ENCODE data around the gene OSBPL5. TPM values are rescaled to one million over a fixed set of nuclear protein-coding genes. Genes with fewer than 3 reads are reported as not detected.

OSBPL5 gene
- total and polyA plus RNA-seq, 2 of the 4 experiments (the other 2 are of a cell fraction): 14.9 to 22.3 TPM

DNA sequence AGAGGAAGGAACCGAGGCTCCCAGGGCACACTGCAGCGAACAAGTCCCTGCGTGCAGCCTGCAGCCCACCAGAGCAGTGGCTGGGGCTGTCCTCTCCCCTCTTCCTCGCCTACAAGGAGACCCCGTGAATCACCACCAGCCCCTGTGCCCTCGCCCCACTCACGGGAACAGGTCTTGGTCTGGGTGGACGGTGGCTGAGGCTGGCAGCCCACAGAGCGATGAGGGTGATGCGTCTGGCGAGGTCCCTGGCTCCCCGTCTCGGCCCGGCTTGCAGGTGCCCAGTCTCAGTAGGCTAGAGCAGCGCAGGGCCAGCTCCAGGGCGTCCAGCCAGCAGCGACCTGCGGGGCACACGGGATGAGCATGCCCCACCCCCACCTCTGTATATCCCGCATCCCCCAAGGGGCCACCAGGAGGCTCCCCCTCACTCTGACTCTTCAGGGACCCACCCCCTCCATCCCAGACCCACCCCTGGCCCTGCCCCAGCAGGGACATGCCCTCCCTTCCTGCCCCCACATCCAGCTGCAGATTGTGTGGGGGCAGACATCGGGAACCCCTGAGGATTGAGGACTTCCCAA lies 57.4 kb downstream of the OSBPL5 start:
- H3K9me3 ChIP-seq (ENCODE audit: control insufficient read depth, insufficient read depth, low read length): no peaks in the 10 kb centered on the region
- H4K8ac ChIP-seq (ENCODE audit: low read depth in 2 of 2, low read length in 2 of 2): no peak overlapping the region
- H4K91ac ChIP-seq (ENCODE audit: insufficient read depth, low read depth, low read length): no peak overlapping the region
- H4K20me1 ChIP-seq (ENCODE audit: insufficient read depth, low read length): no peaks in the 10 kb centered on the region; the same call in 1 of the 2 replicates
- H2AFZ ChIP-seq (replicated peaks; ENCODE audit: low read length, poor library complexity): no peak overlapping the region
- H3K4ac ChIP-seq (ENCODE audit: low read depth, low read length): no peak overlapping the region
- no peak overlapping the region for H3K27ac ChIP-seq (ENCODE audit: insufficient read depth, low read length)
- H2BK120ac ChIP-seq (ENCODE audit: low read depth, low read length): no peak overlapping the region
- peaks cover 2% of the 10 kb centered on the region; the same call in 1 of the 2 replicates for H3K4me1 ChIP-seq (ENCODE audit: control insufficient read depth, insufficient read depth, low read length)
- no peak overlapping the region for H2BK15ac ChIP-seq (ENCODE audit: low read depth, low read length)
- ATAC-seq (ENCODE audit: low read depth) (no peak), DNase-seq (no peak)
- ChIA-PET POLR2A (ENCODE audit: unreplicated experiment) (no interaction called here), CTCF (no interaction called here)
- H2AK5ac ChIP-seq (ENCODE audit: low read depth, low read length): no peak overlapping the region
- TF ChIP-seq, protein P1, sequence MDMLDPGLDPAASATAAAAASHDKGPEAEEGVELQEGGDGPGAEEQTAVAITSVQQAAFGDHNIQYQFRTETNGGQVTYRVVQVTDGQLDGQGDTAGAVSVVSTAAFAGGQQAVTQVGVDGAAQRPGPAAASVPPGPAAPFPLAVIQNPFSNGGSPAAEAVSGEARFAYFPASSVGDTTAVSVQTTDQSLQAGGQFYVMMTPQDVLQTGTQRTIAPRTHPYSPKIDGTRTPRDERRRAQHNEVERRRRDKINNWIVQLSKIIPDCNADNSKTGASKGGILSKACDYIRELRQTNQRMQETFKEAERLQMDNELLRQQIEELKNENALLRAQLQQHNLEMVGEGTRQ (IDR thresholded peaks at IDR 0.05; ENCODE audit: low read depth, low read length): no peak
- TF ChIP-seq POLR2A (IDR thresholded peaks at IDR 0.05; ENCODE audit: low read depth, low read length) (no peak), MAFK (IDR thresholded peaks at IDR 0.05; ENCODE audit: low read depth, low read length) (no peak), FOS (IDR thresholded peaks at IDR 0.05; ENCODE audit: low read depth, low read length) (no peak), RFX5 (IDR thresholded peaks at IDR 0.05; ENCODE audit: low read depth, low read length) (no peak), CEBPB (IDR thresholded peaks at IDR 0.05; ENCODE audit: low read depth, low read length) (no peak), SMC3 (IDR thresholded peaks at IDR 0.05; ENCODE audit: low read depth, low read length) (no peak), RAD21 (IDR thresholded peaks at IDR 0.05; ENCODE audit: low read length) (no peak), MXI1 (IDR thresholded peaks at IDR 0.05; ENCODE audit: borderline replicate concordance, low read depth, low read length) (no peak), RCOR1 (IDR thresholded peaks at IDR 0.05; ENCODE audit: insufficient replicate concordance, low read length) (no peak), CHD1 (IDR thresholded peaks at IDR 0.05; ENCODE audit: low read depth, low read length) (no peak), BHLHE40 (IDR thresholded peaks at IDR 0.05; ENCODE audit: low read depth, low read length) (no peak), NFE2L2 (IDR thresholded peaks at IDR 0.05; ENCODE audit: low read depth, low read length) (no peak), MAZ (IDR thresholded peaks at IDR 0.05; ENCODE audit: borderline replicate concordance, low read depth, low read length) (no peak)
- TF ChIP-seq, protein P2, sequence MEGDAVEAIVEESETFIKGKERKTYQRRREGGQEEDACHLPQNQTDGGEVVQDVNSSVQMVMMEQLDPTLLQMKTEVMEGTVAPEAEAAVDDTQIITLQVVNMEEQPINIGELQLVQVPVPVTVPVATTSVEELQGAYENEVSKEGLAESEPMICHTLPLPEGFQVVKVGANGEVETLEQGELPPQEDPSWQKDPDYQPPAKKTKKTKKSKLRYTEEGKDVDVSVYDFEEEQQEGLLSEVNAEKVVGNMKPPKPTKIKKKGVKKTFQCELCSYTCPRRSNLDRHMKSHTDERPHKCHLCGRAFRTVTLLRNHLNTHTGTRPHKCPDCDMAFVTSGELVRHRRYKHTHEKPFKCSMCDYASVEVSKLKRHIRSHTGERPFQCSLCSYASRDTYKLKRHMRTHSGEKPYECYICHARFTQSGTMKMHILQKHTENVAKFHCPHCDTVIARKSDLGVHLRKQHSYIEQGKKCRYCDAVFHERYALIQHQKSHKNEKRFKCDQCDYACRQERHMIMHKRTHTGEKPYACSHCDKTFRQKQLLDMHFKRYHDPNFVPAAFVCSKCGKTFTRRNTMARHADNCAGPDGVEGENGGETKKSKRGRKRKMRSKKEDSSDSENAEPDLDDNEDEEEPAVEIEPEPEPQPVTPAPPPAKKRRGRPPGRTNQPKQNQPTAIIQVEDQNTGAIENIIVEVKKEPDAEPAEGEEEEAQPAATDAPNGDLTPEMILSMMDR (conservative IDR thresholded peaks at IDR 0.05; ENCODE audit: low read depth, low read length): no peak
- TF ChIP-seq, protein P3, sequence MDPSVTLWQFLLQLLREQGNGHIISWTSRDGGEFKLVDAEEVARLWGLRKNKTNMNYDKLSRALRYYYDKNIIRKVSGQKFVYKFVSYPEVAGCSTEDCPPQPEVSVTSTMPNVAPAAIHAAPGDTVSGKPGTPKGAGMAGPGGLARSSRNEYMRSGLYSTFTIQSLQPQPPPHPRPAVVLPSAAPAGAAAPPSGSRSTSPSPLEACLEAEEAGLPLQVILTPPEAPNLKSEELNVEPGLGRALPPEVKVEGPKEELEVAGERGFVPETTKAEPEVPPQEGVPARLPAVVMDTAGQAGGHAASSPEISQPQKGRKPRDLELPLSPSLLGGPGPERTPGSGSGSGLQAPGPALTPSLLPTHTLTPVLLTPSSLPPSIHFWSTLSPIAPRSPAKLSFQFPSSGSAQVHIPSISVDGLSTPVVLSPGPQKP (IDR thresholded peaks at IDR 0.05; ENCODE audit: borderline replicate concordance, low read depth, low read length): no peak
- no TSS peak for BruUV-seq (replicated peaks)
- H3K79me1 ChIP-seq (ENCODE audit: low read depth in 1 of 2, low read length in 2 of 2): peaks cover 0 to 6% of the 10 kb centered on the region in 2 experiments; a peak in 1 of 4 replicates
- H3K36me3 ChIP-seq (ENCODE audit: control insufficient read depth, insufficient read depth, low read length): peaks cover 42% of the 10 kb centered on the region
- WGBS, 2 experiments (ENCODE audit: extremely low coverage in 2 of 2, insufficient read length in 1 of 2): 96% methylated on average over 9 of the region's 21 CpGs; no CpG with 5 or more reads in 1 of the 2 experiments
- H3K4me2 ChIP-seq (ENCODE audit: low read depth, low read length): no peak overlapping the region
- no peak overlapping the region for H3K4me3 ChIP-seq (ENCODE audit: insufficient read depth, low read depth, low read length)
- in situ Hi-C loops (cut with MboI; ENCODE audit: low sequenced_read_pairs): no loop called here
- H3K23ac ChIP-seq (ENCODE audit: low read depth, low read length): no peak overlapping the region
- H3K9ac ChIP-seq (ENCODE audit: low read depth, low read length): no peak overlapping the region
- H3K18ac ChIP-seq (ENCODE audit: low read depth, low read length): no peak overlapping the region
- no peak overlapping the region for H2BK20ac ChIP-seq (ENCODE audit: low read depth, low read length)
- H2BK5ac ChIP-seq (ENCODE audit: low read depth, low read length, poor library complexity, severe bottlenecking): no peak overlapping the region
- H3K27me3 ChIP-seq (ENCODE audit: control insufficient read depth, insufficient read depth, low read length): no peaks in the 10 kb centered on the region
- dilution Hi-C loops (cut with HindIII; ENCODE audit: low sequenced_read_pairs, unreplicated experiment): no loop called here
- no peak overlapping the region for H3K14ac ChIP-seq (replicated peaks; ENCODE audit: low read depth, low read length)
- H3K56ac ChIP-seq (ENCODE audit: extremely low read depth, insufficient read depth, low read length): no peak overlapping the region
- no peak overlapping the region for H4K5ac ChIP-seq (ENCODE audit: low read depth, low read length)
- H3K9me1 ChIP-seq (ENCODE audit: insufficient read depth, low read length): peaks cover 3% of the 10 kb centered on the region; the same call in 1 of the 2 replicates
- H2AK9ac ChIP-seq (replicated peaks; ENCODE audit: low read depth, low read length, poor library complexity): no peak overlapping the region
- intact Hi-C loops (cut with micrococcal nuclease): no loop called here

Data from IMR-90 (cell line).